ENCODE results near the gene NHSL1.

GRCh38 chr6:138430361-138431145 lies 68.7 kb downstream of the NHSL1 start:
- TF ChIP-seq POLR2A (IDR thresholded peaks at IDR 0.05; ENCODE audit: low read depth, low read length): no peak
- TF ChIP-seq TAF1 (IDR thresholded peaks at IDR 0.05; ENCODE audit: borderline replicate concordance, low read depth, low read length): no peak
- TF ChIP-seq POLR2AphosphoS5 (IDR thresholded peaks at IDR 0.05; ENCODE audit: low read depth, low read length): no peak

All from GM12892 (cell line).